IPS DF 19.7 (cell line): ENCODE results near the gene ARHGEF26.

Experiments
- DNase-seq: peaks from one replicate; pipeline ENCODE4 v3.0.0-alpha.2; 2013; ENCODE audit warnings: low read depth, low spot score

ARHGEF26 gene

DNA sequence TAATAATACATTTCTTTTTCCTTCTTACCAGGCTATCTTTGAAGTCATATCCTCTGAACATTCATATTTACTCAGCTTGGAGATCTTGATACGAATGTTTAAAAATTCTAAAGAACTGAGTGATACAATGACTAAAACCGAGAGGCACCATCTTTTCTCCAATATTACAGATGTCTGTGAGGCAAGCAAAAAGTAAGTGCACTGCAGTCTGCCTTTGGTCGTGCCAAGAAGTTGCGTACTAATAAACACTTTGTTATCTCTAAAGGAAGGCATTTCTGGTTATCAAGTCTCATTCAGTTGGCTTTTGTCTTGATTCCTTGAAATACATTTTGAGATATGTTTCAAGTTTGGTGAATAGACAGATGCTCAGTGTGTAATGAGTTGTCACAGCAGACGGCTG lies 31.6 kb downstream of the ARHGEF26 start:
- DNase-seq: no peak

GRCh38 chr3:154156530-154156929 lies 35.3 kb downstream of the ARHGEF26 start:
- no peak for DNase-seq

- no peak for DNase-seq
These were observed 40.6 kb downstream of the ARHGEF26 start for GRCh38 chr3:154161806-154162205.

DNA sequence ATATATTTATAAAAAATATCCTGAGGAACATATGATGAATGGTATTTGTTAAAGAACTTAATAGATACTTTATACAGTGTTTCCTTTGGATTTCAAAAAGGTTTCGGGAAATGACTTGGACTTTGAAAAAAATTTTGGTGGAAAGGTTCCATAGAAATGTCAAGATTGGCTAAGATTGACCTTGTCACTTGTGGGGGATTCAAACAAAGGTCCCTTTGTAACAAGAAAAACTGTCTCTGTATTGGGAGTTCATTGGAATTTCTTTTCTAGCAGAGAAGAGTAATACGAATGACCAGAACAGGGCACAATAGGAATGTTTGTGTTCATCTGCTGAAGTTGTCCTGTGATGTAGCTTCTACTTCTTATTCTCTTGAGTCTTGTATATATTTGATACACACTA lies 43.2 kb downstream of the ARHGEF26 start:
- DNase-seq: no peak

DNA sequence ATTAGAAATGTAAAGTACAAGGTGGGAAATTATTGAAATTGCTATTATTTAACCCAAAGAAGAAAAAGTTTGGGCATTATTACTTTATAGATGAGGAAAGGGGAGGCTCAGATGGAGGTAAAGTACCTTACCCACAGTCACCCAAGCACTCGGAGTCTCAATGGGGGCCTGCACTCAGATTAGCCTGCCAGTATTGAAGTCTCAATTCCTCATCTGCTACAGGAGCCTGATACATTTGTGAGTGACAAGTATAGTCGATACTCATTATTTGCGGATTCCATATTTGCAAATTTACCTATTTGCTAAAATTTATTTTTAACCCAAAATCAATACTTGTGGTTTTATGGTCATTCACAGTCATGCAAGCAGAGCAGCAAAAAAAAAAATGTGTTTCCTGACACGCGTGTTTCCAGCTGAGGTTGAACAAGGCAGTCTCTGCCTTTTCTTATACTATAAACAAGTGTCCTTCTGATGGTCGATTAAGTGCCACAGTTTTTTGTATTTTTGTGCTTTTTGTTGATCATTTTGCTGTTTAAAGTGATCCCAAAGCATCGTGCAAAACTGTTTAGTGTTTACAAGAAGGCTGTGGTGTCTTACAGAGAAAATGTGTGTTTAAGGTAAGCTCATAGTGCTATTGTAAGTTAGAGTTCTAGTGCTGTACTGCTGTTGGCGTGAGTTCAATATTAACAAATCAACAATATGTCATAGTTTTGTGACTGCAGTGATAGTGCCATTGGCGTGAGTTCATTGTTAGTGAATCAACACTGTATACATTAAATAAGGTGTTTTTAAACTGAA lies 48.0 kb downstream of the ARHGEF26 start:
- DNase-seq: no peak

DNA sequence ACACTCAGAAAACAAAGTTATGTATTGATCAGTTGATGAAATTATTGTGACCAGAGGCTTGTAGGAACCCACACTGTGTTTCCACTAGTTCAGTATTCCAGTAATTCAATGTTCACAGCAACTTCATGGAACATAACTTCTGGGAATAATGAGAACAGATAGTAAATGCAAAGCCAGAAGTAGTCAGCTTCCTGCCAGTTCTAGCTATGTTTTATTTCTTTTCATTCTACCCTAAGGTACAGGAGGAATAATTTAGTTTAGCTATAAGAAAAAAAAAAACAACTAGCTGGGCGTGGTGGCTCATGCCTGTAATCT lies 48.6 kb downstream of the ARHGEF26 start:
- DNase-seq: no peak

GRCh38 chr3:154170300-154170699 lies 49.1 kb downstream of the ARHGEF26 start:
- no peak for DNase-seq

DNA sequence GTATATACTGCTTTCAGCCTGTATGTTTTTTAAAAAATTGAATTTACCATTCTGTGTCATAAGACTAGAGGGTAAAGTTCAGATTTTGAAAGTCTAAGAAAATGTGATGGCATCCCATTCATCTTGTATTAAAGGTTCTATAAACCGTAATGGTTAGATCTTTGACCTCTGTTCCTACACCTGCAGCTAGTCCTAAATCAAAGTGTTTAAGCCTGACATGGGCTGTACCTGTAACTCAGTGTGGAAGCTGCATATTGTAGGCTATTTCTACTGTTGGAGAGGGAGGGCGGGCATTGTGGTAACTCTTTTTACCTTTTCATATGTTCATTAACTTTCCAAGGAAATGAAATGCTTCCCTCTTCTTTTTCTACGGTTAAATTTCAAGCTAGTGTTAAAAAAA lies 53.9 kb downstream of the ARHGEF26 start:
- DNase-seq: no peak

- no peak for DNase-seq
These were observed 54.8 kb downstream of the ARHGEF26 start for GRCh38 chr3:154176036-154176435.

DNA sequence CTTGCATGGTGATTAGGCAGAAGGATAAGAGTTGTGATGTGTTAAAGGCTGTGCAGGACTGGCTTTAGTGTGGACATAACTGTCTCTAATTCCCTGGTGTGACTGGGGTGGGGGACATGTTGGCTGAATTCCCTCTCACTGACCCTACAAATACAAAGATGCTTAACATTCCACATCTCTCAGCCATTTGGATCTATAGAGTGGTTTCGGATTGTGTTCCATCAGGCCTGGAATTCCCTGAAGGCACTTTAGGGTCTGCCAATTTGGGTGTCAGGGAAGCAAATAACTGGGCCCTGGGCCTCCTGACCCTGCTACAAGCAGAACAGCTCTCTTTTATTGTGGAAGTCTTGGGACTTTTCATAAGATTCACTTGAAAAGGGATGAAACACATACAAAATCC lies 56.2 kb downstream of the ARHGEF26 start:
- DNase-seq: no peak

DNA sequence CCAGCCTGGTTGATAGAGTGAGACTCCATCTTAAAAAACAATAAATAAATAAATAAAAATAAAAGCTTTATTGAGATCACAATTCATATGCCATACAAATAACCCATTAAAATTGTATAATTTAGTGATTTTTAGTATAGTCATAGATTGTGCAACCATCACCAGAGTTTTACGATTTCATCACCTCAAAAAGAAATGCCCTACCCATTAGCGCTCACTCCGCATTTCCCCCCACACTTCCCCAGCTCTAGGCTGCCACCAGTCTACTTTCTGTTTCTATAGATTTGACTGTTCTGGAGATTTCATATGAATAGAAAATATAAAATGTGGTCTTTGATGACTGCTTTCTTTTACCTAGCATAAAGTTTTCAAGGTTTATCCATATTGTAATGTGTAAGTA lies 57.0 kb downstream of the ARHGEF26 start:
- no peak for DNase-seq

GRCh38 chr3:154180836-154181691 lies 59.9 kb downstream of the ARHGEF26 start:
- no peak for DNase-seq

- DNase-seq: no peak
These were observed 61.2 kb downstream of the ARHGEF26 start for GRCh38 chr3:154182322-154182922.

DNA sequence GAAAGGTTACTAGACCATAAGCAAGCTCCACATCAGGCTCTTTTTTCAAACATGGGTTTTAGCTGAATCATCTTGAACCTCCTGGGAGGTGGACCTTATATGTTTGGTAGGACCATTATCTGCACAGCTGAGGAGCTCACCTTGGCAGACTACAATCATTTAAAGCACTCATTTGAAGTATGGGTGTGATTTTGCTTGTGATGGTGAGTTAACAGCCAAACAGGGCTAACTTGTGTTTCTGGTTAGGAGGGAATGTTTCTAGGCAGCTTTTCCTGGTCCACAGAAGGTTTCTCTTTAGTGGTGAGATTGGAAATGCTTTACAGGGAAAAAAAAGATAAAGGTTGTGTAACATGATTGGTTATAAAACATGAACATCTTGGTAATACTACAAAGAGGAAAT lies 61.8 kb downstream of the ARHGEF26 start:
- DNase-seq: no peak

- DNase-seq: no peak
These were observed 63.4 kb downstream of the ARHGEF26 start for GRCh38 chr3:154184582-154184981.

DNA sequence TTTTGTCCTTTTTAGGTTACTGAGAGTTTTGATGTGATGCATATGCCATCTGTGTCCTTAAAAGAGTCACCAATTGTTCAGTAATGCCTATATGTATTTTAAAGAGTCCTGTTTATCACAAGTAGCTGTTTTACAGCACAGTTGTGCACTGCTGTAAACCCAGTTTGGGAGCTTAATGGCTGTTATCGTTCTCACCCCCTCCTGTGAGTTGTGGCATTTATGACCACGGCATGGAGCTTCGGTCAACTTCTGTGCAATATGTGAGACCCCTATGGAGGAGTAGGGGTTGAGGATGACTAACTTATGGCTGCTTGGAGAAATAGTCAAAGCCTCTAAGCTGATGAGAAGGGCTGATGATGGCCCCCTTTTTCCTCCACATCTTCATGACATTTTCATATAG lies 67.2 kb downstream of the ARHGEF26 start:
- DNase-seq: no peak

- no peak for DNase-seq
These were observed 67.7 kb downstream of the ARHGEF26 start for GRCh38 chr3:154188846-154189245.

GRCh38 chr3:154191520-154191919 lies 70.3 kb downstream of the ARHGEF26 start:
- no peak for DNase-seq

DNA sequence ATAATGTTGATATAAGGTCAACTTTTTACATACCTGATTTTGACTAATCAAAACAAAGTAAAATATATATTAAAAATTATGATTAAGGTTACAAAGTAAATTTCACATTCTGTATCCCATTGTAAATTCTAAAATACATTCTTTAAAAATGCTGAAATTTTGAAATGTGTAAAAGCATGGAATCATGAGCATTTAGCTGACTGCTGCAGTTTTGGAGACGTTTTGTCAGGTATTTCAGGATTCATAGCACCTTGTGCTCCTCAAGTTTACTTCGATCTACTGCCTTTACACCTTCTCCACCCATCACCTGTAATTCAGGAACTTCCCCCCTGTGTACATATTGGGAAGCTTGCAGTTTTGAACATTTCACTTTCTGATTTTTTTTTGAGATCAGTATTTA lies 71.0 kb downstream of the ARHGEF26 start:
- DNase-seq: no peak

GRCh38 chr3:154193000-154193615 lies 71.9 kb downstream of the ARHGEF26 start:
- no peak for DNase-seq

- DNase-seq: no peak
These were observed 73.7 kb downstream of the ARHGEF26 start for GRCh38 chr3:154194877-154195276.

GRCh38 chr3:154195620-154196356 lies 74.6 kb downstream of the ARHGEF26 start:
- DNase-seq: no peak
